Activated CD4-positive, alpha-beta T cell treated with anti-CD3 and anti-CD28 coated beads, Interleukin-10, Interleukin-2, amounts not matched to agents 100 ng/mL and 50 ng/mL, durations not matched to agents 16 hours and 8 hours (primary cell): ENCODE data around the gene MYO3A.
"Not testable (repeated sequence)": the region's sequence is repeated elsewhere in the genome, so short reads cannot be mapped to it uniquely, and the experiment has no call there.

Experiments
- DNase-seq: peaks from one replicate; pipeline ENCODE4 v3.0.0-alpha.2; 2020

The MYO3A gene

GRCh38 chr10:26090026-26090425 is 156.0 kb downstream of the MYO3A start:
- no peak for DNase-seq

DNA sequence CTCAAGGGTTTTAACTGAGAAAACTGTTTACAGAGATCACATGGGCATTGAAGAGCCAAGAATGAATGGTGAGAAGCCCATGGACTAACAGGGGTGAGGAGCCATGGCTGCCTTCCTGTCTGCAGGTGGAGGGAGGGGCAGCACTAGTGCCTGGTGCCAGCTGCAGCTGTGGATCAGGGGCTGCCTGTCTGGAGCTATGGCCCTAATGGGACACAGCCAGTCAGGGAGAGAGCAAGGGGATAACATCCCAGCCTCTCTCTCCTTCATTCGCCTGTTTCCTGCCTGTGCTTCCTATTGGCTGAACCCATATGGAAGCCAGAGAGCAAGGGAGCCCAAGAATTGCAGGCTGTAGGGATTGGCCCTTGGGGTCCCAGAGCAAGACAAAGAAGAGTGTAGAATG is 156.7 kb downstream of the MYO3A start:
- DNase-seq: no peak

DNA sequence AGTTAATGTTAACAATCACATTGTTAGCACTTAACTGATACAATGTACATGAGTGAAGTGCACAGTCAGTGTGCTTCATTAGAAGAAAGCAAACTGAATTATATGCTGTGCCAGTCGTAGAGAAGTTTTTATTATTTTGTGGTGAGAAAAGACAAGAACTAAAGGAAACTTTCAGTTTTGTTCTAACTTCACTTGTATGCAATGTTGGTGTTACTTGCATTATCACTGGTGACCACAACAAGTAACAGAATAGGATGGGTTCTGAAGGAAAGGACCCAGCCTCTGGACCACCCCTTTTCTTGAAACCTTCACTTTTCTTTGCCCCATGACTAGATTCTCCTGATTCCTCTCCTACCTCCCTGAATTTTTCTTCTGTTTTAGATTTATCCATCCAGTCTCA is 159.2 kb downstream of the MYO3A start:
- DNase-seq: no peak

DNA sequence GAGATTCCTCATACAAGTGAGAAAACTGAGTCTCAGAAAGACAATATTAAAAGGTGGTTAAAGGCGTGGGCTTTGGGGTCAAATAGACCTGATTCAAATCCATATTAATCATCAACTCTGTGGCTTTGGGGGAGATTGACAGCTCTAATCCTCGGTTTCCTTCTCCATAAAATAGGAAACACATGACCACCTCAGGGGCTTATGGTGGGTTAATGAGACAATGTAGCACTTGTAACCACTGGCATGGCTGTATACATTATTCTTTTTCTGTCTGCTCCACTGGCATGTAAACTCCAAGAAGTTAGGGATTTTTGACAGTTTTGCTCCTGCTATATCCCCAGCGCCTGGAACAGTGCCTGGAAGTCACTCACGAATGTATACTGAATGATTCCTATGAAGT is 161.8 kb downstream of the MYO3A start:
- no peak for DNase-seq

- not testable (repeated sequence) for DNase-seq
These were observed 163.5 kb downstream of the MYO3A start for GRCh38 chr10:26097549-26097948.

DNA sequence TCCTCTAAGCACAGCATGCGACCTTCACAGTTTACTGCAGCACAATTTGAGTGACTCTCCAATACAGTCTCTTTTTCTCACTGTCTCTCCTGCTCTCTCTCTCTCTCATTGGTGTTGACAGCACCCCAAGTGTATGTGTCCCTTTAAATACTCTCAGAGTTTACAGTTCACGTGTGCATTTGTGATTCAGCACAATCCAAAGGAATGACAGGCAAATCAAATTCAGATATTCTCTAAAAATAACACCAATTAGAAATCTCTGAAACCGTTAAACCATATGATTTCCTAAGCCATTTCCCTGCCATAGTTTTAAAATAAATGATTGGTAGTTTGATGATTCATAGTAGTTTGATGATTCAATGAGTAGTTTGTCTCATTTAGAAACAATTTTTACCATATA is 178.5 kb downstream of the MYO3A start:
- DNase-seq: no peak

DNA sequence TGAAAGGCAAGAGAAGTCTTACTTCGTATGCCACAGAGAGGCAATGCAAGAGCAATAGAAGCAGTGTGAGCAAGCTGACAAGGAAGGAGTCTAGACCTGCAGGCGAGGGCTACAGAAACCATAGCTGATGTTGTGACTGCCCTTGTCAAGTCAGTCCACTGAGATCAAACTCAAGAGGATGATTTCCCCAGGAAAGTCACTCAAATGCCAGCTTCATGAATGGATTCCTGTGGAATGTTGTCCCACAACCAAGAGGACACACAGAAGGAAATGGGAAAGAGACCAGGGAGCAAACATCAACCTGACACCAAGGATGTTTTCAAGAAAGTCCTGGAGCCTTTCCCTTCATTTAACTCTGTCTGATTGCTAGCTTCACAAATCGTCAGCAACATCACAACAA is 204.6 kb downstream of the MYO3A start:
- no peak for DNase-seq

- no peak for DNase-seq
These were observed 222.0 kb downstream of the MYO3A start for GRCh38 chr10:26156019-26156418.

DNA sequence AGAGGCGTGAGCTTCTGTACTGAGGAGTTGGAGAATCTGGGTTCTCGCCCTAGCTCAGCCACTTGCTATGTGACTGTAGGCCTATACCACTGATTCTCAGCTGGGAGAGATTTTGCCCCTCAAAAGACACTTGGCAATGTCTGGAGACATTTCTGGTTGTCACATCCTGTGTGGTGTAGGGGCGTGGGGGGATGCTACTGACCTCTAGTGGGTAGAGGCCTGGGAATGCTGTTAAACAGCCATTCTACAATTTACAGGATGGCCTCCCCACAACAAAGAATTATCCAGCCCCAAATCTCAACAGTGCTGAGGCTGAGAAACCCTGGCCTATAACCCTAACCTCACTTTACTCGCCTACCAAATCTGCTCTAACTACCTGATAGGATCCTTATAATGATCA is 223.7 kb downstream of the MYO3A start:
- DNase-seq: no peak

DNA sequence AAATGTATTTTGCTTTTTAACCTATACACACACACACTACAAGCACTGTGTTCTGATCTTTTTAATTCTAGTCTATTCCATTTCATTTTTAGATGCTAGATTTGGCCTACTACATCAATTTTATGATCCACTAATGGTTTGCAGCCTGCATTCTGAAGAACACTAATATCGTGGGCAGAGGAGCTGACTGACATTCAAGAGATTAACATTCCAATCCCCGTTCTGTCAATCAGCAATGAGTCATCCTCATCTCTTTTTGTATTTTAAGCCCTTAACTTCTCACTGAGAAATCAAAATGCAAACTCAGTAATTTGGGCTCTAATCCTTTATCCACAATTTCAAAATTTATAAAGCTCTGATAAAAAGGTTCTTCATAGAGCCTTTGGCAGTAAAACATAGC is 235.4 kb downstream of the MYO3A start:
- no peak for DNase-seq

DNA sequence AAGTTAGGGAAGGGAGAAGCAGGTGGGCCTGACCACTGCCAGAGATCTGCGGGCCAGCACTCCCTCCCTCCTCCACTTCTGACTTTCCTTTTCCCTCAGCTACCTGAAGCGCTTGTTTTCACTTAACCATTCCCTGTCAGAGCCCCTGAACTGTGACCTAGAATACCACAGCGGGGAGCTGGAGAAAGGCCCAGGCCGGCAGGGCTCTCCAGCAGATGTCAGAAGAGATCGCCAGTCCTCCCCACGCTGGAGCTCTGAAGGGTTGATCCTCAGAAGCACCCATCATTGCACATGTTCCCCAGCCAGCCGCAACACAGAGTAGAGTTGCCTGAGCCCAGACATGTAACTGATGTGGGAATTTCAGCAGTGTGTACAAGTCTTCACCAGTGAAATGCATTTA is 238.1 kb downstream of the MYO3A start:
- no peak for DNase-seq

DNA sequence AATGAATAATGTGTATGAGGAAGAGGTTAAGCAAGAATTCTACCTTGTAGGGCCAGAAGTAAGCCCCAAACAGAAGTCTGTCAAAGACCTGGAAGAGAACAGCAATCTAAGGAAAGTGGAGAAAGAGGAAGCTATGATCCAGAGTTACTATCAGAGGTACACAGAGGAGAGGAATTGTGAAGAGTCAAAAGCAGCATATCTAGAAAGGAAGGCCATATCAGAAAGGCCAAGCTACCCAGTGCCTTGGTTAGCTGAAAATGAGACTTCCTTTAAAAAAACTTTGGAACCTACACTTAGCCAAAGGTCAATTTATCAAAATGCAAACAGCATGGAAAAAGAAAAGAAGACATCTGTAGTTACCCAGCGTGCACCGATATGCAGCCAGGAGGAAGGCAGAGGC is 239.8 kb downstream of the MYO3A start:
- no peak for DNase-seq

- DNase-seq: no peak
These were observed 243.3 kb downstream of the MYO3A start for GRCh38 chr10:26177341-26177740.

- no peak for DNase-seq
These were observed 260.2 kb downstream of the MYO3A start for GRCh38 chr10:26194275-26194674.

GRCh38 chr10:26197248-26197647 is 263.2 kb downstream of the MYO3A start:
- DNase-seq: no peak

GRCh38 chr10:26198119-26198518 is 264.1 kb downstream of the MYO3A start:
- DNase-seq: no peak

DNA sequence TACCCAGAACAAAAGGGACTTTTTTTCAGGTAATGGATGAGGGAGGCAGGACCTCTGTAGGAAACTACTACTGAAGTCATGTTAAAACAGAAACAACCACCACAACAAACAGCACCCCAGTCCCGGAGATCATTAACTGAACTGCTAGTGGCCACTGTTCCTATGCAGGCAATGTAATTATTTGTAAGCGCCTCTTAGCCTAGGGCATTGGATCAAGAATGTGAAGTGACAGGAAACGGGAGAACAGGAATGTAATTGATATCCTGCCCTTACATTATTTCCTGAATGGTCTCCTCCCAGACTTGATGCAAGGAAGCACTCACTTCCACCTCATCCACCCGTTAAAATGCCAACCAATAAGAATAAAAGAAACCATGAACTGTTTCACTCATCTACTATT is 265.8 kb downstream of the MYO3A start:
- no peak for DNase-seq

DNA sequence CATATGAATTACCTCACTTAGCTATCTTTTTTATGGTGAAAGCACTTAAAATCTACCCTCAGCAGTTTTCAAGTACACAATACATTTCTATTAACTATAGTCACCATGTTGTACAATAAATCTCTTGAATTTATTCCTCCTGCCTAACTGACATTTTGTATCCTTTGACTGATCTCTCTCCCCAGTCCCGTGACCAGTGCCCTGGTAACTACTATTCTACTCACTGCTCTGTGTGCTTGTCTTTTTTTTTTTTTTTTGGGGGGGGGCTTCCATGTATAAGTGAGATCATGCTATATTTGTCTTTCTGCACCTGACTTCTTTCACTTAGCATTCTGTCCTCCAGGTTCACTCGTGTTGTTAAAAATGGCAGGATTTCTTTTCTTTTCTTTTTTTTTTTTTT is 271.2 kb downstream of the MYO3A start:
- no peak for DNase-seq

GRCh38 chr10:26211781-26212444 is 277.9 kb downstream of the MYO3A start:
- no peak for DNase-seq

DNA sequence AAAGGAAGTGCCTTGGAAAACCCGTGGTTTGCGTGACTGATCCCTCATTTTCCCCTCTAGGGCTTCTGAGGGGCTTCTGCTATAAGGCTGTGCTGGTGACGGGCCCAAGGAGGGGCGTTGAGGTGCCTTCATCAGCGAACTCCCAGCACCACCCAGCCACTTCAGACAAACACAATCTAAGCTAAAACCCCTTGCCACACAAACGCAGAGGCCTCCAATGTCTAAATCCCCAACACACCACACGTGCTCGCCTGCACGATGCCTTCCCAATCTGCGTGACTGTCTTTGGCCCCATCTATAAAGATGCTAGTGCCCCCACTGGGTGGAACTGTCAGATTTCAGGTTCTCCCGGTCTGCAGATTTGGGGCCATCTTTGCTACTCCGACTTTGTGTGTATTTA is 278.5 kb downstream of the MYO3A start:
- no peak for DNase-seq

GRCh38 chr10:26213157-26213800 is 279.2 kb downstream of the MYO3A start:
- DNase-seq: no peak

- no peak for DNase-seq
These were observed 280.0 kb downstream of the MYO3A start for GRCh38 chr10:26214004-26214403.

DNA sequence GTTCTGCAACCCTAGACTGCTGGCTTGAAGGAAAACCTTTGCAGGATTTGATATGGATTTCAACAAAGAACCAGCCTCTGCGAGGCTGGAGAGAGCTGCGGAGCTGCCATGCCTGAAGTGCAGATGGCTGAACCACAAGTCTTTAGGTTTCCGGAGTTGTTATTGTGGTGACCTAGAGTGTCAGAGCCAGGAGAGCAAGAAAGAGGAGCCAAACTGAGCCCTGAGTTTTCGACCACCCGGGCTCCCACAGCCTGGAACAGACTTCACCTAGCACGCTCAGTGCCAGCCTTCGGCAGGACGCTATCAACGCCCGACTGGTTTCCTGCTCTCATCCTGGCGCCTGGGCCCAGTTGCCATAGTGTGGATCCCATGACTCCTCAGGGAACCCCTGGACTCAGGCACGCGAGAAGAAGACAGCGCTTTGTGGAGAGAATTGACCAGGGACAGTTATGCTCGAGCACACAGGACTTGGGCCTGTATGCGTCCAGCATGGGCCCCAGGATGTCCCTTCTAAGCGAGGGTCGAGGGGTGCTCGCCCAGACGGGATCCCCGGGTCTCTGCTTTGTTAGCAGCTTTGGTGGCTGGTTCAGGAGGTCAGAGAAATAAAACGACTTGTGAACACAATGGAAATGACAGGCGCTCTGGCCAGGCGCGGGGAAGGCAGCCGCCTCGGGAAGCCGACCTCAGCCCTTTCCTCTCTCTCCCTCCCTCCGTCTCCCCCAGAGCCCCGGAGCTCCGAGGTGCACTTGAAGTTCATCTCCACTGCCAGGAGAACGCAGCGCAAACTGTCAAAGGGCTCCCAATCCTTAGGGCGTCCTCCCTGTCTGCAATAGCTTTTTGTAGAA is 280.7 kb downstream of the MYO3A start:
- no peak for DNase-seq

GRCh38 chr10:26215396-26215934 is 281.4 kb downstream of the MYO3A start:
- no peak for DNase-seq
